ENCODE results near the gene TPSG1. TPM values are rescaled to one million over a fixed set of nuclear protein-coding genes. Genes with fewer than 3 reads are reported as not detected.
"Not testable (repeated sequence)": the region's sequence is repeated elsewhere in the genome, so short reads cannot be mapped to it uniquely, and the experiment has no call there.

Gene TPSG1
- polyA plus RNA-seq, 1 donor (not counting 4 experiments of a cell fraction or from before 2014, with no cell fraction given): not detected

DNA sequence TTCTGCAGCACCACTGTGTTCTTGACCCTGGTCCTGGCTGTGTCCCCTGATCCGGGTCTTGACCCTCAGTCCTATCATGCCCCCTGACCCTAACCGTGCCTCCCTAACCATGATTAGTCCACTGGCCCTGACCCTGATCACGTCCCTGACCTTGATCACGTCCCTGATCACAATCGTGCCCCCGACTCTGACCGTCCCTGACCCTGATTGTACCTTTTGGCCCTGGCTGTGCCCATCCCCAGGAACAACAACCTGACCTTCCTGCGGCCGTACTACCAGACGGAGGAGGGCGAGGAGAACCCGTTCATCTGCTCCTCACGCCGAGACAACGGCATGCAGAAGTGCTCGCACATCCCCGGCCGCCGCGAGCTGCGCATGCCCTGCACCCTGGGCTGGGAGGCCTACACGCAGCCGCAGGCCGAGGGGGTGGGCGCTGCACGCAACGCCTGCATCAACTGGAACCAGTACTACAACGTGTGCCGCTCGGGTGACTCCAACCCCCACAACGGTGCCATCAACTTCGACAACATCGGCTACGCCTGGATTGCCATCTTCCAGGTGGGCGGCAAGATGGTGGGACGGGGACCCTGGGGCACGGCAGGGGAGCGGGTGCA is 24.9 kb downstream of the TPSG1 start:
- no peaks in the 10 kb centered on the region for H3K79me2 ChIP-seq (ENCODE audit: control insufficient read depth, insufficient read depth, low read length)
- H3K9me3 ChIP-seq (ENCODE audit: control insufficient read depth, low read depth, low read length): peaks cover 4% of the 10 kb centered on the region
- H4K20me1 ChIP-seq (ENCODE audit: control insufficient read depth, extremely low read depth, insufficient read depth, low read length): no peaks in the 10 kb centered on the region
- H3K4me1 ChIP-seq (ENCODE audit: control insufficient read depth, extremely low read depth, insufficient read depth, low read length): no peaks in the 10 kb centered on the region
- H3K4me2 ChIP-seq (ENCODE audit: control insufficient read depth, extremely low read depth, insufficient read depth, low read depth, low read length): no peak overlapping the region
- no peaks in the 10 kb centered on the region for H3K36me3 ChIP-seq (ENCODE audit: control insufficient read depth in 2 of 2, extremely low read depth in 1 of 2, insufficient read depth in 2 of 2, low read length in 2 of 2)
- no peak overlapping the region for H3K4me3 ChIP-seq (ENCODE audit: control insufficient read depth in 2 of 3, extremely low read depth in 1 of 3, insufficient read depth in 2 of 3, low read depth in 1 of 3, low read length in 3 of 3)
- peaks cover 11% of the 10 kb centered on the region for H3K27me3 ChIP-seq (ENCODE audit: control insufficient read depth, extremely low read depth, insufficient read depth, low read length)
- dilution Hi-C loops (cut with MboI; ENCODE audit: extremely low pct_ligation_motif_present, low sequenced_read_pairs): no loop called here
- no peaks in the 10 kb centered on the region for H3K9me1 ChIP-seq (ENCODE audit: control insufficient read depth, extremely low read depth, insufficient read depth, low read length)
- no peak overlapping the region for H3K9ac ChIP-seq (ENCODE audit: control insufficient read depth, extremely low read depth, insufficient read depth, low read length)
- no peak for DNase-seq (ENCODE audit: low read depth, low spot score)
- no peak overlapping the region for H3K27ac ChIP-seq (ENCODE audit: control insufficient read depth, insufficient read depth, low read length)
- no peak for FAIRE-seq
- no peak overlapping the region for H2AFZ ChIP-seq (ENCODE audit: control insufficient read depth, low read length)
- TF ChIP-seq CTCF (optimal IDR thresholded peaks at IDR 0.05 in 1 of 3, IDR thresholded peaks at IDR 0.05 in 1 of 3, conservative IDR thresholded peaks at IDR 0.05 in 1 of 3; ENCODE audit: extremely low read depth in 1 of 3, insufficient read depth in 2 of 3, low read length in 3 of 3) (no peak), EZH2 (IDR thresholded peaks at IDR 0.05; ENCODE audit: low read length) (no peak)

DNA sequence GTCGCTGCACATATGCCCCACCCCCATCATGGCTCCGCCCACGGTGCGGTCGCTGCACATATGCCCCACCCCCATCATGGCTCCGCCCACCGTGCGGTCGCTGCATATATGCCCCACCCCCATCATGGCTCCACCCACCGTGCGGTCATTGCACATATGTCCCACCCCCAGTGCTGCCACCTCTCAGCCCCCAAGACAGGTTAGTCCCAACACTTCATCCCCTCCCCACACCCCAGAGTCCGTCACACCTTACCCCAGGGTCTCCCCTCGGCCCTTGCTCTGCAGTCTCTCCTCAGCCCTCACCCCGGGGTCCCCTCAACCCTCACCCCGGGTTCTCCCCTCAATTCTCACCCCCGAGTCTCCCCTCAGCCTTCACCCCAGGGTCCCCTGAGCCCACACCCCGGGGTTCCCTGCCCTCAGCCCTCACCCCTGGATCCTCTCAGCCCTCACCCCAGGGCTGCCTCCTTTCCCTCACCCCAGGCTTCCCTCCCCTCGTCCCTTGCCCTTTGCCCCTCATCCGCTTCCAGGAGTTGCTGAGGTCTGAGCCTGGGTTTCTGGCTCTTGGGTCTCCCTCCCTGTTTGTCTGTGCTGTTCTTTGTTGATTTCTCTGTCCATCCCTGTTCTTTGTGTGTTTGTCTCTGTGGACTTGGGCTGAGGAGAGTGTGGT is 25.6 kb downstream of the TPSG1 start:
- Histone ChIP-seq H3K27ac (ENCODE audit: control insufficient read depth, insufficient read depth, low read length) (no peak overlapping the region), H3K9me3 (ENCODE audit: control insufficient read depth, low read depth, low read length) (peaks cover 4% of the 10 kb centered on the region), H2AFZ (ENCODE audit: control insufficient read depth, low read length) (no peak overlapping the region), H3K9me1 (ENCODE audit: control insufficient read depth, extremely low read depth, insufficient read depth, low read length) (no peaks in the 10 kb centered on the region), H3K4me1 (ENCODE audit: control insufficient read depth, extremely low read depth, insufficient read depth, low read length) (no peaks in the 10 kb centered on the region), H4K20me1 (ENCODE audit: control insufficient read depth, extremely low read depth, insufficient read depth, low read length) (no peaks in the 10 kb centered on the region), H3K4me3 (ENCODE audit: control insufficient read depth in 2 of 3, extremely low read depth in 1 of 3, insufficient read depth in 2 of 3, low read depth in 1 of 3, low read length in 3 of 3) (no peak overlapping the region), H3K4me2 (ENCODE audit: control insufficient read depth, extremely low read depth, insufficient read depth, low read depth, low read length) (no peak overlapping the region), H3K79me2 (ENCODE audit: control insufficient read depth, insufficient read depth, low read length) (no peaks in the 10 kb centered on the region), H3K36me3 (ENCODE audit: control insufficient read depth in 2 of 2, extremely low read depth in 1 of 2, insufficient read depth in 2 of 2, low read length in 2 of 2) (no peaks in the 10 kb centered on the region), H3K9ac (ENCODE audit: control insufficient read depth, extremely low read depth, insufficient read depth, low read length) (no peak overlapping the region), H3K27me3 (ENCODE audit: control insufficient read depth, extremely low read depth, insufficient read depth, low read length) (peaks cover 9% of the 10 kb centered on the region)
- no peak for DNase-seq (ENCODE audit: low read depth, low spot score)
- FAIRE-seq: no peak
- TF ChIP-seq EZH2 (IDR thresholded peaks at IDR 0.05; ENCODE audit: low read length) (no peak), CTCF (optimal IDR thresholded peaks at IDR 0.05 in 1 of 3, IDR thresholded peaks at IDR 0.05 in 1 of 3, conservative IDR thresholded peaks at IDR 0.05 in 1 of 3; ENCODE audit: extremely low read depth in 1 of 3, insufficient read depth in 2 of 3, low read length in 3 of 3) (no peak)
- dilution Hi-C loops (cut with MboI; ENCODE audit: extremely low pct_ligation_motif_present, low sequenced_read_pairs): no loop called here

- H2AFZ ChIP-seq (ENCODE audit: control insufficient read depth, low read length); H3K79me2 ChIP-seq (ENCODE audit: control insufficient read depth, insufficient read depth, low read length); H3K36me3 ChIP-seq (ENCODE audit: control insufficient read depth in 2 of 2, extremely low read depth in 1 of 2, insufficient read depth in 2 of 2, low read length in 2 of 2); H4K20me1 ChIP-seq (ENCODE audit: control insufficient read depth, extremely low read depth, insufficient read depth, low read length); DNase-seq (ENCODE audit: low read depth, low spot score); H3K27ac ChIP-seq (ENCODE audit: control insufficient read depth, insufficient read depth, low read length); H3K9me1 ChIP-seq (ENCODE audit: control insufficient read depth, extremely low read depth, insufficient read depth, low read length); H3K4me3 ChIP-seq (ENCODE audit: control insufficient read depth in 2 of 3, extremely low read depth in 1 of 3, insufficient read depth in 2 of 3, low read depth in 1 of 3, low read length in 3 of 3); dilution Hi-C loops (cut with MboI; ENCODE audit: extremely low pct_ligation_motif_present, low sequenced_read_pairs); H3K27me3 ChIP-seq (ENCODE audit: control insufficient read depth, extremely low read depth, insufficient read depth, low read length); H3K4me2 ChIP-seq (ENCODE audit: control insufficient read depth, extremely low read depth, insufficient read depth, low read depth, low read length); H3K9me3 ChIP-seq (ENCODE audit: control insufficient read depth, low read depth, low read length); H3K9ac ChIP-seq (ENCODE audit: control insufficient read depth, extremely low read depth, insufficient read depth, low read length); FAIRE-seq; H3K4me1 ChIP-seq (ENCODE audit: control insufficient read depth, extremely low read depth, insufficient read depth, low read length): not testable (repeated sequence)
Observed at GRCh38 chr16:1198671-1199346, 26.3 kb downstream of the TPSG1 start.
